IMR-90 (cell line): Measurements from ENCODE around the gene HERPUD1. TPM values are rescaled to one million over a fixed set of nuclear protein-coding genes. Genes with fewer than 3 reads are reported as not detected.

Experiments
- ATAC-seq: fragments of 200-7000 bp; cut with Tn5 transposase; 2 replicates; pipeline ENCODE4 v1.9.1; 2020; ENCODE audit warnings: low read depth, mild to moderate bottlenecking, moderate library complexity
- BruUV-seq: library from RNA; stranded (reverse); fragments of 400-500 nt; replicated peaks from 2 replicates; lab custom pipeline; 2021; lab: Mats Ljungman, UMichigan
- CTCF ChIA-PET: fragments of 300-600 bp; formaldehyde crosslinking; extraction: SDS; loops from one replicate; lab custom pipeline; 2021; ENCODE audit warnings: antibody characterized with exemption; lab: Yijun Ruan, JAX
- POLR2A ChIA-PET: fragments of 300-600 bp; sonication (Branson Sonifier 250); formaldehyde crosslinking; loops from one replicate; lab custom pipeline; 2022; ENCODE audit warnings: antibody characterized with exemption; ENCODE audit not compliant: unreplicated experiment; lab: Charles Lee
- DNase-seq: peaks from one replicate; pipeline ENCODE4 v3.0.0; 2013
- H2AFZ ChIP-seq: replicated peaks from 2 replicates; pipeline ENCODE3; 2013; ENCODE audit warnings: low read length, mild to moderate bottlenecking; ENCODE audit not compliant: poor library complexity
- H2AK5ac ChIP-seq: 2 replicates; pipeline ENCODE4 v1.6.1; 2013; ENCODE audit warnings: low read depth, low read length, inconsistent platforms
- H2AK9ac ChIP-seq: replicated peaks from 2 replicates; pipeline ENCODE3; 2013; ENCODE audit warnings: mild to moderate bottlenecking, low read depth, low read length, moderate library complexity; ENCODE audit not compliant: poor library complexity
- H2BK120ac ChIP-seq: 2 replicates; pipeline ENCODE4 v1.6.1; 2013; ENCODE audit warnings: low read depth, low read length, inconsistent platforms
- H2BK15ac ChIP-seq: 3 replicates; pipeline ENCODE4 v1.6.1; 2013; ENCODE audit warnings: low read depth, low read length, inconsistent platforms
- H2BK20ac ChIP-seq: 2 replicates; pipeline ENCODE4 v1.6.1; 2013; ENCODE audit warnings: low read depth, mild to moderate bottlenecking, inconsistent platforms, low read length, moderate library complexity
- H2BK5ac ChIP-seq: 2 replicates; pipeline ENCODE4 v1.6.1; 2013; ENCODE audit warnings: mild to moderate bottlenecking, low read depth, low read length, inconsistent platforms; ENCODE audit not compliant: poor library complexity, severe bottlenecking
- H3K14ac ChIP-seq: replicated peaks from 2 replicates; pipeline ENCODE4 v1.6.1; 2013; ENCODE audit warnings: low read depth, low read length, inconsistent platforms
- H3K18ac ChIP-seq: 2 replicates; pipeline ENCODE4 v1.6.1; 2013; ENCODE audit warnings: low read depth, low read length, control low read depth
- H3K23ac ChIP-seq: 2 replicates; pipeline ENCODE4 v1.6.1; 2013; ENCODE audit warnings: low read depth, low read length, inconsistent platforms
- H3K27ac ChIP-seq: 2 replicates; pipeline ENCODE4 v1.5.1; 2013; ENCODE audit warnings: mild to moderate bottlenecking, control low read depth, low read length; ENCODE audit not compliant: insufficient read depth
- H3K27me3 ChIP-seq: 2 replicates; pipeline ENCODE4 v1.6.1; 2013; ENCODE audit warnings: low read length; ENCODE audit not compliant: control insufficient read depth, insufficient read depth
- H3K36me3 ChIP-seq: 2 replicates; pipeline ENCODE4 v1.6.1; 2013; ENCODE audit warnings: low read length, mixed read lengths; ENCODE audit not compliant: control insufficient read depth, insufficient read depth
- H3K4ac ChIP-seq: 2 replicates; pipeline ENCODE4 v1.6.1; 2013; ENCODE audit warnings: low read depth, low read length, inconsistent platforms
- H3K4me1 ChIP-seq: 2 replicates; pipeline ENCODE4 v1.6.1; 2013; ENCODE audit warnings: low read length, mixed read lengths; ENCODE audit not compliant: control insufficient read depth, insufficient read depth
- H3K4me2 ChIP-seq: 2 replicates; pipeline ENCODE4 v1.6.1; 2013; ENCODE audit warnings: low read depth, mild to moderate bottlenecking, control low read depth, low read length, moderate library complexity
- H3K4me3 ChIP-seq: 2 replicates; pipeline ENCODE4 v1.5.1; 2013; ENCODE audit warnings: low read depth, mild to moderate bottlenecking, control low read depth, low read length, moderate library complexity; ENCODE audit not compliant: insufficient read depth
- H3K56ac ChIP-seq: 2 replicates; pipeline ENCODE4 v1.6.1; 2013; ENCODE audit warnings: low read length, inconsistent platforms; ENCODE audit not compliant: insufficient read depth; ENCODE audit errors: extremely low read depth
- H3K79me1 ChIP-seq, 2 experiments: 2 replicates each; pipeline ENCODE4 v1.6.1; 2013; ENCODE audit warnings: low read length in 2 of 2, inconsistent platforms in 1 of 2, low read depth in 1 of 2
- H3K9ac ChIP-seq: 2 replicates; pipeline ENCODE4 v1.6.1; 2013; ENCODE audit warnings: low read depth, low read length, control low read depth
- H3K9me1 ChIP-seq: 2 replicates; pipeline ENCODE4 v1.6.1; 2013; ENCODE audit warnings: low read length, inconsistent platforms; ENCODE audit not compliant: insufficient read depth
- H3K9me3 ChIP-seq: 2 replicates; pipeline ENCODE4 v1.6.1; 2013; ENCODE audit warnings: low read length; ENCODE audit not compliant: control insufficient read depth, insufficient read depth
- H4K20me1 ChIP-seq: 2 replicates; pipeline ENCODE4 v1.6.1; 2013; ENCODE audit warnings: low read length, inconsistent platforms; ENCODE audit not compliant: insufficient read depth
- H4K5ac ChIP-seq: 2 replicates; pipeline ENCODE4 v1.6.1; 2013; ENCODE audit warnings: mild to moderate bottlenecking, low read depth, low read length, control low read depth
- H4K8ac ChIP-seq, 2 experiments: 2 replicates each; pipeline ENCODE4 v1.6.1; 2013; ENCODE audit warnings: low read depth in 2 of 2, low read length in 2 of 2, control low read depth in 1 of 2, inconsistent platforms in 1 of 2
- H4K91ac ChIP-seq: 2 replicates; pipeline ENCODE4 v1.6.1; 2013; ENCODE audit warnings: low read depth, low read length, inconsistent platforms; ENCODE audit not compliant: insufficient read depth
- CHD1 ChIP-seq: IDR thresholded peaks from 2 replicates; pipeline ENCODE4 v1.6.1; 2012; ENCODE audit warnings: low read depth, low read length, improper control_type of control experiment
- MAFK ChIP-seq: IDR thresholded peaks from 2 replicates; pipeline ENCODE4 v1.6.1; 2012; ENCODE audit warnings: low read depth, low read length, improper control_type of control experiment
- MAZ ChIP-seq: IDR thresholded peaks from 2 replicates; pipeline ENCODE4 v1.6.1; 2012; ENCODE audit warnings: low read depth, mild to moderate bottlenecking, low read length, improper control_type of control experiment, moderate library complexity, borderline replicate concordance
- NFE2L2 ChIP-seq: fragments of 150-350 bp; IDR thresholded peaks from 2 replicates; pipeline ENCODE4 v1.6.1; 2016; ENCODE audit warnings: low read depth, mild to moderate bottlenecking, low read length
- POLR2A ChIP-seq: IDR thresholded peaks from 2 replicates; pipeline ENCODE4 v1.6.1; 2012; ENCODE audit warnings: mild to moderate bottlenecking, low read depth, low read length
- WGBS, 2 experiments: methylation state at CpG; one replicate each; pipeline versions ENCODE4 v1.1.5 to v1.1.7; 2013; ENCODE audit warnings: missing lambda C conversion rate in 2 of 2; ENCODE audit not compliant: insufficient read length in 1 of 2; ENCODE audit errors: extremely low coverage in 2 of 2; 5-methylcytosine and 5-hydroxymethylcytosine counted together
- dilution Hi-C: fragments of 300-500 bp; cut with HindIII; formaldehyde crosslinking; loops from one replicate; pipeline ENCODE4 v1.14.3; 2018; ENCODE audit warnings: low sequenced_read_pairs; ENCODE audit not compliant: unreplicated experiment
- in situ Hi-C: fragments of 300-500 bp; cut with MboI; formaldehyde crosslinking; loops from 3 replicates; pipeline ENCODE4 v1.14.3; 2019; ENCODE audit warnings: low sequenced_read_pairs, inconsistent platforms, mixed read lengths
- intact Hi-C: fragments of 100-400 bp; cut with micrococcal nuclease; formaldehyde crosslinking; loops from 2 replicates; pipeline ENCODE4 v1.10.0; 2022
- polyA plus RNA-seq, 3 experiments: library from polyadenylated mRNA; depleted of rRNA; stranded (reverse); fragments of >200 nt; gene quantifications; 2 replicates each; pipeline ENCODE4 v1.2.3, GENCODE V29; 2012; ENCODE audit warnings: low replicate concordance in 1 of 3
- total RNA-seq: library from RNA; depleted of rRNA; stranded (reverse); fragments of >200 nt; gene quantifications from 2 replicates; pipeline ENCODE4 v1.2.3, GENCODE V29; 2012

Gene HERPUD1
- total and polyA plus RNA-seq, 2 of the 4 experiments (the other 2 are of a cell fraction), result 130 to 148 TPM

- peaks cover 2% of the 10 kb centered on the region; the same call in 1 of the 2 replicates for H3K9me3 ChIP-seq
- CTCF ChIA-PET, result interaction anchor here (1.3 kb wide), 1 partner anchor 11 kb away, joined by 3 read pairs; no protein-coding TSS in a partner anchor
These were observed 29.4 kb downstream of the HERPUD1 start for GRCh38 chr16:56961386-56961785.

More at GRCh38 chr16:56961386-56961785, 29.4 kb downstream of the HERPUD1 start:
- no peak overlapping the region for H3K4me3 ChIP-seq
- no peak overlapping the region; the same call in 1 of the 2 replicates for H3K4me2 ChIP-seq
- H2AFZ ChIP-seq, result no peak overlapping the region
- no peak for ATAC-seq
- H3K14ac ChIP-seq, result no peak overlapping the region
- no TSS peak for BruUV-seq
- no peak overlapping the region; the same call in 2 of the 3 replicates for H2BK15ac ChIP-seq
- no peak overlapping the region for H4K91ac ChIP-seq
- H3K27me3 ChIP-seq, result no peaks in the 10 kb centered on the region
- peak overlapping the region; percentile 41; the same call in 1 of the 2 replicates for H3K4ac ChIP-seq
- H2BK20ac ChIP-seq, result peak overlapping the region; percentile 35; the same call in 1 of the 2 replicates
- H4K5ac ChIP-seq, result peak overlapping the region; percentile 21
- no peaks in the 10 kb centered on the region for H3K36me3 ChIP-seq
- no peak overlapping the region for H3K27ac ChIP-seq
- intact Hi-C loops (loop anchor here (10.0 kb wide), 1 partner anchor 83 kb away; no protein-coding TSS in a partner anchor), dilution Hi-C loops (no loop called here), in situ Hi-C loops (no loop called here)
- no peak overlapping the region for H3K9ac ChIP-seq
- peak overlapping the region in 1 of 2 experiments; percentile 63; a peak in 1 of 4 replicates for H4K8ac ChIP-seq
- H3K9me1 ChIP-seq, result peaks cover 10% of the 10 kb centered on the region
- TF ChIP-seq POLR2A (no peak), MAFK (no peak), MAZ (no peak), CHD1 (no peak), NFE2L2 (no peak)
- H4K20me1 ChIP-seq, result no peaks in the 10 kb centered on the region
- H3K79me1 ChIP-seq, result no peaks in the 10 kb centered on the region
- H3K4me1 ChIP-seq, result peaks cover 32% of the 10 kb centered on the region
- H3K56ac ChIP-seq, result no peak overlapping the region
- DNase-seq, result peak; percentile 25
- 71% methylated on average over 2 of the region's 3 CpGs; no CpG with 5 or more reads in 1 of the 2 experiments for WGBS, 2 experiments
- POLR2A ChIA-PET, result no interaction called here
- H3K23ac ChIP-seq, result no peak overlapping the region
- H2BK5ac ChIP-seq, result peak overlapping the region; percentile 5
- no peak overlapping the region for H2AK9ac ChIP-seq
- H3K18ac ChIP-seq, result peak overlapping the region; percentile 39
- peak overlapping the region; percentile 64; the same call in 1 of the 2 replicates for H2BK120ac ChIP-seq
- H2AK5ac ChIP-seq, result peak overlapping the region; percentile 83; the same call in 1 of the 2 replicates
